ENCODE measurements around the gene SEC14L3.

The SEC14L3 gene

DNA sequence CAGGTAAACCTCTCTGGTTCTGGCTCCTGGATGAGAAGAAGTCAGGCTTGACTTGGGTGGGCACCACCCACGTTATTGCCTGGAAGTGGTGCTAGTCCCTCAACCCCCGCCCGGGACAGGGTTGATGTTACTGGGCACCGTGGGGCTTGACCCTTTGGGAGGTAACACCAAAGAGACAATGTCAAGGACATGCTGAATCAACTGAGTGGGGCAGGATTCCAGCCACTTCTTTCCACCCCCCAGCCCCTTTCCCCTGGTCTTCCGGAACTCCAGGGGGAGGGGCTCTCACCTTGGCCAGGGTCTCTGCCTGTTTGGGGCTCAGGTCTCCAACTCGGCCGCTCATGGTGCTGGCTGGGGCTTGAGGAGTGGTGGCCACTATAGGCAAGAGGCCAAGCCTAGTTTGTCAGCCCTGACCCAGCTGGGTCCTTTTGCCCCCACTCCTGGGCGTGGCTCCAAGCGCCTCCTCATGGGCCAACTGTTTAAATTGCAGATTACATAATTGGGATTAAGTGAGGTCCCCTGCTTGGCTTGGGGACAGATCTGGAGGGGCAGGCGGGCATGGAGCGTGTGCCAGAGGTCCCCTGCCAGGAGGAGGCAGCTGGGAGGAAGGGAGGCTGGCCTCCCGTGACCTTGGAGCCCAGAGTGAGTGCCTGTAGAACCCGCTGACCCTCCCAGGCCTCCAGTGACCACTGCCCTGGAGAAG is at the start of gene SEC14L3:
TSS of gene SEC14L3 (minus strand) at position 402 of the 703 bp plus-strand sequence. CDS start at position 343, 59 bp downstream.
- H3K9me2 ChIP-seq (replicated peaks; ENCODE audit: insufficient read depth, low read length) = no peaks in the 10 kb centered on the region
- no peaks in the 10 kb centered on the region for H3K9me3 ChIP-seq (ENCODE audit: insufficient read depth, low read length)
- no peaks in the 10 kb centered on the region for H3K36me3 ChIP-seq (ENCODE audit: low read length)
- no peaks in the 10 kb centered on the region for H3K79me2 ChIP-seq (ENCODE audit: insufficient read depth, low read length)
- no peaks in the 10 kb centered on the region for H4K20me1 ChIP-seq (ENCODE audit: low read depth, low read length)
- no peak within 1 kb of the TSS for H3K4me3 ChIP-seq (ENCODE audit: insufficient read depth, low read length, poor library complexity, severe bottlenecking)
- TF ChIP-seq, protein P1, sequence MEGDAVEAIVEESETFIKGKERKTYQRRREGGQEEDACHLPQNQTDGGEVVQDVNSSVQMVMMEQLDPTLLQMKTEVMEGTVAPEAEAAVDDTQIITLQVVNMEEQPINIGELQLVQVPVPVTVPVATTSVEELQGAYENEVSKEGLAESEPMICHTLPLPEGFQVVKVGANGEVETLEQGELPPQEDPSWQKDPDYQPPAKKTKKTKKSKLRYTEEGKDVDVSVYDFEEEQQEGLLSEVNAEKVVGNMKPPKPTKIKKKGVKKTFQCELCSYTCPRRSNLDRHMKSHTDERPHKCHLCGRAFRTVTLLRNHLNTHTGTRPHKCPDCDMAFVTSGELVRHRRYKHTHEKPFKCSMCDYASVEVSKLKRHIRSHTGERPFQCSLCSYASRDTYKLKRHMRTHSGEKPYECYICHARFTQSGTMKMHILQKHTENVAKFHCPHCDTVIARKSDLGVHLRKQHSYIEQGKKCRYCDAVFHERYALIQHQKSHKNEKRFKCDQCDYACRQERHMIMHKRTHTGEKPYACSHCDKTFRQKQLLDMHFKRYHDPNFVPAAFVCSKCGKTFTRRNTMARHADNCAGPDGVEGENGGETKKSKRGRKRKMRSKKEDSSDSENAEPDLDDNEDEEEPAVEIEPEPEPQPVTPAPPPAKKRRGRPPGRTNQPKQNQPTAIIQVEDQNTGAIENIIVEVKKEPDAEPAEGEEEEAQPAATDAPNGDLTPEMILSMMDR (IDR thresholded peaks at IDR 0.05; ENCODE audit: insufficient read depth, low read length, poor library complexity, severe bottlenecking) = no peak
- TF ChIP-seq EZH2phosphoT487 (conservative IDR thresholded peaks at IDR 0.05; ENCODE audit: low read length) = no peak
- no peaks in the 10 kb centered on the region for H3K27me3 ChIP-seq (ENCODE audit: low read length)
- H3K9ac ChIP-seq (ENCODE audit: low read length) = no peak within 1 kb of the TSS
- no peak within 1 kb of the TSS for H2AFZ ChIP-seq (ENCODE audit: low read depth, low read length, severe bottlenecking)
- no peak within 1 kb of the TSS for H3K4me2 ChIP-seq (ENCODE audit: low read depth, low read length, poor library complexity, severe bottlenecking)
- H3F3A ChIP-seq (ENCODE audit: insufficient read depth) = no peaks in the 10 kb centered on the region
- H3K27ac ChIP-seq (ENCODE audit: low read depth, low read length) = no peak within 1 kb of the TSS

DNA sequence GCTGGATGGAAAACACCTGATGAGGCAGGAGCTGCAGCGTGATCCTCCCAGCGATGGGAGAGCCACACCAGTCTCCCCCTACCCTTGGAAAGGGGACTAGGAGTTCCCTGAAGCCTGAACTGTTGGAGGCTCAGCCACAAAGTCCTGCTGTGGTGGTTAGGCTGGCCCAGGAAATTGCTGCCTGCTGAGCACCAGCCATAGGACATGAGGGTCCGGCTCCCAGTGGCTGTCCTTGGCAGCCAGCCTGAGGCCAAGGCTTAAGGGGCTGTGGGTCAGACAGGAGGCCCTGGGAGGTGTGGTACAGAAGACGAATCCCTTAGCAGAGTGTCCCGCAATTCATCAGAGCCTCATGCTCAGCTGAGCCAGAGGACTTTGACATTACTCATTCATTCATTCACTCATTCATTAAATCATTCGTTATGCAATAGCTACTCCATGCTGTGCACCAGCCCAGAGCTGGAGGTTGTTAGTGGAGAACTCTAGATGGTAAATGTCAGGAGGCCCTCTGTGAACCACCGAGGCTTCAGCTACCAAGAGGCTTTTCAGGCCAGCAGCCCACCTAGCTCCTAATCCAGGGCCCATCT is 48.1 kb upstream of the SEC14L3 start:
- Histone ChIP-seq H3K27me3 (ENCODE audit: low read length) (no peaks in the 10 kb centered on the region), H3F3A (ENCODE audit: insufficient read depth) (no peaks in the 10 kb centered on the region), H4K20me1 (ENCODE audit: low read depth, low read length) (no peaks in the 10 kb centered on the region), H3K36me3 (ENCODE audit: low read length) (no peaks in the 10 kb centered on the region), H3K79me2 (ENCODE audit: insufficient read depth, low read length) (no peaks in the 10 kb centered on the region), H3K9me2 (replicated peaks; ENCODE audit: insufficient read depth, low read length) (no peaks in the 10 kb centered on the region), H3K4me2 (ENCODE audit: low read depth, low read length, poor library complexity, severe bottlenecking) (no peak overlapping the region), H3K27ac (ENCODE audit: low read depth, low read length) (no peak overlapping the region), H3K9me3 (ENCODE audit: insufficient read depth, low read length) (no peaks in the 10 kb centered on the region), H3K9ac (ENCODE audit: low read length) (no peak overlapping the region), H2AFZ (ENCODE audit: low read depth, low read length, severe bottlenecking) (no peak overlapping the region), H3K4me3 (ENCODE audit: insufficient read depth, low read length, poor library complexity, severe bottlenecking) (no peak overlapping the region)
- TF ChIP-seq, protein P1 (IDR thresholded peaks at IDR 0.05; ENCODE audit: insufficient read depth, low read length, poor library complexity, severe bottlenecking) = no peak
- no peak for TF ChIP-seq EZH2phosphoT487 (conservative IDR thresholded peaks at IDR 0.05; ENCODE audit: low read length)

- no peak for TF ChIP-seq EZH2phosphoT487 (conservative IDR thresholded peaks at IDR 0.05; ENCODE audit: low read length)
- TF ChIP-seq, protein P1 (IDR thresholded peaks at IDR 0.05; ENCODE audit: insufficient read depth, low read length, poor library complexity, severe bottlenecking) = no peak
- Histone ChIP-seq H3F3A (ENCODE audit: insufficient read depth) (no peaks in the 10 kb centered on the region), H3K79me2 (ENCODE audit: insufficient read depth, low read length) (no peaks in the 10 kb centered on the region), H3K9ac (ENCODE audit: low read length) (no peak overlapping the region), H3K27me3 (ENCODE audit: low read length) (no peaks in the 10 kb centered on the region), H4K20me1 (ENCODE audit: low read depth, low read length) (no peaks in the 10 kb centered on the region), H3K4me3 (ENCODE audit: insufficient read depth, low read length, poor library complexity, severe bottlenecking) (no peak overlapping the region), H3K4me2 (ENCODE audit: low read depth, low read length, poor library complexity, severe bottlenecking) (no peak overlapping the region), H2AFZ (ENCODE audit: low read depth, low read length, severe bottlenecking) (no peak overlapping the region), H3K27ac (ENCODE audit: low read depth, low read length) (no peak overlapping the region), H3K9me2 (replicated peaks; ENCODE audit: insufficient read depth, low read length) (no peaks in the 10 kb centered on the region), H3K36me3 (ENCODE audit: low read length) (no peaks in the 10 kb centered on the region), H3K9me3 (ENCODE audit: insufficient read depth, low read length) (no peaks in the 10 kb centered on the region)
These were observed 44.9 kb upstream of the SEC14L3 start for GRCh38 chr22:30516731-30517130.

All from SU-DHL-6 (cell line).